NB4 (cell line): ENCODE measurements around the gene TCL1A.

Source experiments
- CTCF ChIP-seq: IDR thresholded peaks from one replicate; pipeline ENCODE4 v1.5.1; 2012; ENCODE audit warnings: low read depth, low read length
- MAX ChIP-seq: IDR thresholded peaks from 2 replicates; pipeline ENCODE4 v1.6.1; 2011; ENCODE audit warnings: low read depth, low read length
- MYC ChIP-seq: IDR thresholded peaks from 2 replicates; pipeline ENCODE4 v1.6.1; 2011; ENCODE audit warnings: low read depth, low read length
- POLR2A ChIP-seq: IDR thresholded peaks from 2 replicates; pipeline ENCODE4 v1.6.1; 2011; ENCODE audit warnings: mild to moderate bottlenecking; ENCODE audit not compliant: insufficient read length; ENCODE audit errors: extremely low read depth

- TF ChIP-seq MAX (no peak), CTCF (no peak), POLR2A (no peak), MYC (no peak)
These were observed 15.6 kb downstream of the TCL1A start for GRCh38 chr14:95698287-95698686.
